GM19351 (cell line): ENCODE results near the gene CDX2.

ENCODE experiments used
- ATAC-seq: cut with Tn5 transposase; IDR thresholded peaks from one replicate; pipeline ENCODE4 v1.9.1; 2021; ENCODE audit warnings: mild to moderate bottlenecking, moderate library complexity; ENCODE audit not compliant: unreplicated experiment

The CDX2 gene

DNA sequence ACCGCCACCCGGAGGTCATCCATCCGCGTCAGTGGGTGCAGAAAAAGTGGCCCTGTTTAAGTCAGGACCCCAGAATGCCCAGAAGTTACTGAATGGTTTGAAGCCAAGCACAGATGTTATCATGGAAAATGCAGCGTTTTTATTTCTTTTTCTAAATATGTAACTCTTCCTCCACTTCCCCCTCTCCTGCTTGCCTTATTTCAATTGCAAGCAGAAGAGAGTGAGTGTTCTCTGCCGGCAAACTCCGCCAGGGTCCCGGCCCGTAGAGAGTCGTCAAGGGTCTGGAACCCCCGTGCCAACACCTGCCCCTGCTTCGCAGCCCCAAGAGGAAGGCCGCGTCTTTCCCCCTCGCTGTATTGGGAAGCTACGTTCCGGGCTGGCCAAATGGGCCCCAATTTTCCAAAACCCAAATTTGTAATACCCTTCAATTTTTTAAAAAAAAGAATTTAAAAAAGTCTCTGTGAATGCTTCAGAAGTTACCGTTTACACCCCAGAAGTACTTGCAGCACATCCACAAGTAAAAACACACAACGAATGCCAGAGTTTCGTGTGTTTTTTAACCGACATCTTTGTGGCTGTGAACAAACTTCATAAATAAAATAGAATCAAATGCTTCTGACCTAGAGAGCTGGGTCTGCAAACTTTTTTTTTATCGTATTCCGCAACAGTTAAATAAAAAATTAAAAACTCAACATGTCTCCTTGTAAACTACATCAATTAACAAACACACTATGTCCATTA lies 50.0 kb downstream of the CDX2 start:
- ATAC-seq, result no peak

DNA sequence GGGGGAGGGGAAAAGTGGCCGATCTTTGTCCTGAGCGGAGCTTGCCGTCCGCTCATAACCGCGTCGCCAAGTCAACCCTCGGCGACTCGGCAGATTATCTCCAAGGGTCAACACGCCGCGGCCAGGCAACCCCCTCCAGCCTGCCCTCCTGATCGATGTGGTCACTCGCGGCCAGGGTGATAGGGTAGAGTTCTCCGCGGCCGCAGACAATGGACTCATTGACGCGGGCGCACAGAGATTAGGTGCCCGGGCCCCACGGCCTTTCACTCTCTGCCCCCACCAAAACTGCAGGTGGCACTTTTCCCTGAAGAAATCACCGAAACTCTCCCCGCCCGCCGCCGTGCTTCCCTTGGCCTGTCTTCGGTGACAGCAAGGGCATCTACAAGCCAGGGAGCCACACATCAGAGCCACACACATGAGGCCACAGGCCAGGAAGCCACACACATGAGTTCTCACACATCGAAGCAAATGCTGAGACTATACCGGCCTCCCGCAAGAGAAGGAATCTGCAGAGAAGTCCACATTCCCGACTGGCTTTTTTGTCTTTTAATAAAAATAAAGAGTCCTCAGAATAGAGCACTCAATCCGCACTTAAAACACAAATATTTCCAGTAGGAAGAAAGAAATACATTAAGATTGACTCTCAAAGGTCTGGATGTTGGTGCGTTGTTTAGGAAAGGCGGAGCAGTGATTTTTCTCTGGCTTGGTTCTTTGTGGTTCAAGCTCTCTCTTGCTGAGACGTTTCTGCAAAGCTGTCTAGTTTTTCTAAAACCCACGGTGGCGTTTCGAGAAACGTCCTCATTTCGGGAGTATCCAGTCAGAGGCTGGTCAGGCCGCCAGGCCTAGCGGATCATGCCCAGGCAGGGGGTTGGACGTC lies 50.8 kb downstream of the CDX2 start:
- ATAC-seq, result no peak

DNA sequence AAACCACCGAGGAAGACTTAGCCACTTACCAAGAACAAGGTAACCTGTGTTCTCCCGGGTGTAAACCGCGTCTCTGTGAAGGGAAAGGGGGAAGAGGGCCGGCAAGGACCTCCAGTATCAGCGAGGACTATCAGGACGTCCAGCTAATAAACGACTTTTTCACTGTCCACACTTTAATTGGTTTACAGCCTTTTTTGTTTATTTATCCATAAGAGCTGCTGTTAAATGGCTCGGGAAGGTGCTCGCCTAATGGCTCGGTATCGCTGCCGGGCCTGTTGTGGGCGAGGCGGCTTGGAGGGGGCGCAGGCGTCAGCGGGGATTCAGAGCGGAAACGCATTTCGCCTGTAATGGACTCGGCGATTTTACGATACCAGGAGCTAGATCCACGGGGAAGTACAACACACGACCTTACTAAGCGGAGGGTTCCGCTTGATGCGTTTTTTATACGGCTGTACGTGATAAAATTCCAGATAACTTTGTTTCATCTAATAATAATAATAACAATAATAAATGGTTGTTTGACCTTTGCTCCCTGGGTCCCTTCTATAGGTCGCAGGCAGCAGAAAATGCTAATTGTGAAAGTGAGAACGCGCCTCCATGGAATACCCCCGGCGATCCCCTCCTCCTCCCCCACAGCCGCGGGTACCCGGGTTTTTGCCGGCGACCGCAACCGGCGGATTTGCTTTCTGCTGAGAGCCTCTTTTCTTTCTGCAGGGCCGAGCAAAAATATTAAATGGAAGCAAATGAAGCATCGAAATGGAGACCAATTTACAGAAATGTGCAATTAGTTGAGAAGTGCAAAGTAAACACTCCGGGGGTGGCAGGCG lies 51.8 kb downstream of the CDX2 start:
- no peak for ATAC-seq

DNA sequence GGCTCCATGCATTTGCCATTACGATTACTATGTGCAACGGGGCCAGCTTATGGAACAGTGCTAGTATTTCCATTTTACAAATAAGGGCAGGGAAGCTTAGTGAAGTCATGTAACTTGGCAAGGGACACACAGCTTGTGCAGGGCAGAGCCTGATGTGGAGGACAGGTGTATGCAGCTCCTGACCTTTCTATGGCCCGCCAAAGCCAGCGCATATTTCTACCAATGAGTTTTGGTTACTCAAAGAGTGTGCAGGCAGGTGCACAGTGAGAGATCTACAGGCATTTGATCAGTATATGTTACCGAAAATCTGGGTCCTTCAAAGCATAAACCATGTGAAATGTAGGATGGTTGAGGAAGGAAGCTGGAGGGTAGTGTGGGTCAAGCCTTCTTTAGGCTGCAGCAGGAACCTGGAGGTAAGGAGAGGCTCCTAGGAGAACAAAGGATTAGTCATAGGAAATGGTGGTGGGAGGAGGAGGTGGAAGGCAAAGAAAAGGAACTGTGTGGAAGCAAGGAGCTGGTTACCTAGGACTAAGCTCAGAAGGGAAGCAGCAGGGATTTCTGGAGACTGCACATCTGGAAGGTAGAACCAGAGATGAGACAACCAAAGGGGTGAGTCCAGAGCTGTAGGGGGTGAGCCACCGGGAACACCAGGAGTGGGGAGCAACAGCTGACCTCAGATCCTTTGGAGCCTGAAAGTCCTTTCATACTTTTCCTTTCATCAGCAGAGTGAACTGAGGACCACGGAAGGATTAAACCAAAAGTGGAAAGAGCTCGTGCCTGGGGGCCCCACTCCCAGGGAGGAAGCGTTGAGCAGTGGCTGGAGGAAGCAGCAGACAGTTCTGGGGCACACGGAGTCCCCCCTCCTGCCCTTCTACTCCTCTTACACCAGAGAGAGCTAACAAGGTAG lies 53.6 kb downstream of the CDX2 start:
- no peak for ATAC-seq

DNA sequence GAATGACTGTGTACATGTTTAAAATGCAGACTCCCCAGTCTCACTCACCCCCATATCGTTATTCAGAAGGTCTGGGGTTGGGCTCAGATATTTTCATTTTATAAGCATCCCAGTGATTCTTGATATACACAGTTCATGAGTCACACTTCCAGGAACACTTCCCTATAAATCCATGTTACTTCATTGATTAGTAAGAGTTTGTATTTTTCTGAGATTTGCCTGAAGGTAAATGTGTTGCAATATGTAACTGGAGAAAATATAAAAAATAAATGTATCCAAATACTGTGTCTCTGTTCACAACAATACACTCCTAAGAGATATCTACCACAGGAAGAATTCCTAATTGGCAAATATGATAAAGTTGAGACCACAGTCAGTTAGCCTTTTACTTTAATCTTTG lies 56.0 kb downstream of the CDX2 start:
- ATAC-seq, result no peak

DNA sequence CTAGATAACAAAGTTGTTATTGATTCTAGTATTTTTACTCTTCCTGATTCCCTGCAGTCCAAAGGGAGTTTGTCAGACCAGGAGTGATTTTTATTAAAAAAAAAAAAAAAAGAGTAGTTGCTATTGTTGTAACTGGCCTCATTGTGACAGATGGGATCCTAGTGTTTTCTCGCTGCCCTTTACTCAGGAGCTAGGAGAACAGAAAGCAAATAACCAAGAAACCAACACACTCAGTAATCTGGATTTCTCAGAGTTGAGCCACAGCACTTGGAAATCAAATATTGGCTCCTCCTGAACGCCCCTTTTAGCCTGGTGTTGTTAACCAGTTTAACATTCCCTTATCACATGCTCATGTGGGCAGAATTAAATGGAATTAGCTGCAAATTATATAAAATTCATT lies 57.6 kb downstream of the CDX2 start:
- ATAC-seq, result no peak
